ENCODE data around the gene CCR2.

CCR2 gene

DNA sequence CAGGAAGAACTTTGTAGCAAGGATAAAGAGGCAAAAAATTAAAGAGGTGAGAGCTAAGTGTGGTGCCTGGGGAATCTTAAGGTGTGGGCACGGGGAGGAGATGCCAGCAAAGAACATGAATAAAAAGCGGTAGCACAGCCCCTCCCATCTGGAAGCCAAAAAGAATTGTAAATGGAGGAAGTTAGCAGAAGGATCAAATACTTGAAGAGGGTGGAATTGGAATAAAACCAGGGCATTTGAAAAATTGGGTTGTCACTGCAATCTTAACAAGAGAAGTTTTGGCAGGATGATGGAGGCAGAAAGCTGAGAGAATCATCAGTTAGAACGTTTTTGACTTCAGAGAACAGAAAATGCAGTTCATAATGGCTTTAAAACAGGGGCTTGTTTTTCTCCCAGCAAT, 2.4 kb downstream of the CCR2 start:
- ChIA-PET POLR2A (no interaction called here), CTCF (no interaction called here)
- Histone ChIP-seq H3K4me1 (ENCODE audit: control insufficient read depth, insufficient read depth, low read length) (no peaks in the 10 kb centered on the region), H3K27ac (ENCODE audit: extremely low read depth, low read depth, low read length) (no peak overlapping the region), H3K9me3 (ENCODE audit: control insufficient read depth, insufficient read depth, low read depth, low read length) (no peaks in the 10 kb centered on the region), H3K36me3 (ENCODE audit: control insufficient read depth in 2 of 2, insufficient read depth in 1 of 2, low read length in 2 of 2) (no peaks in the 10 kb centered on the region), H3K4me3 (ENCODE audit: low read depth, low read length) (no peak overlapping the region)
- TF ChIP-seq GLI2 (tag by site-specific recombination; IDR thresholded peaks at IDR 0.05; ENCODE audit: borderline replicate concordance, low read depth) (no peak), YY2 (tag by site-specific recombination; IDR thresholded peaks at IDR 0.05) (no peak), ZNF311 (tag by site-specific recombination; IDR thresholded peaks at IDR 0.05; ENCODE audit: borderline replicate concordance) (no peak), ZNF626 (tag by site-specific recombination; IDR thresholded peaks at IDR 0.05) (no peak), ZNF239 (tag by site-specific recombination; IDR thresholded peaks at IDR 0.05) (no peak), YY1 (tag by site-specific recombination; IDR thresholded peaks at IDR 0.05) (no peak), ZNF19 (tag by site-specific recombination; IDR thresholded peaks at IDR 0.05; ENCODE audit: low read depth) (no peak), ZNF560 (tag by site-specific recombination; IDR thresholded peaks at IDR 0.05; ENCODE audit: borderline replicate concordance) (no peak)

DNA sequence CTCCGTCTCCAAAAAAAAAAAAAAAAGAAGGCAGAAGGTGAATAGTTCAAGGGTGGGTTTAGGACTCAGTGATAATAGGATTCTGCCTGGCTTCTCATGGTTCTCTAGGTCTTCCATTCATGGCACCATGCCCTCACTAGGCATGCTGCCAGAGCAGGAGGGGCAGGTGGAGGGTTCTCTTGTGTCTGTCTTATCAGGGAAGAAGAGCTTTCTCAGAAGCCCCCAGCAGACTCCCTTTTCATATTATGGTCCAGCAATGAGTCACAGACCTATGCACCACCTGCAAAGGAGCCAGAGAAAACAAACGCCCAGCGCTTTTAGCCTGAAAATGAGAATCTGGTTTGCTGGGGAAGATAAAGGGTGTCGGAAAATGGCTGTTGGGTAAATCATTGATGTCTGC, 3.0 kb downstream of the CCR2 start:
- Histone ChIP-seq H3K4me3 (ENCODE audit: low read depth, low read length) (no peak overlapping the region), H3K9me3 (ENCODE audit: control insufficient read depth, insufficient read depth, low read depth, low read length) (no peaks in the 10 kb centered on the region), H3K27ac (ENCODE audit: extremely low read depth, low read depth, low read length) (no peak overlapping the region), H3K4me1 (ENCODE audit: control insufficient read depth, insufficient read depth, low read length) (no peaks in the 10 kb centered on the region), H3K36me3 (ENCODE audit: control insufficient read depth in 2 of 2, insufficient read depth in 1 of 2, low read length in 2 of 2) (no peaks in the 10 kb centered on the region)
- ChIA-PET POLR2A (no interaction called here), CTCF (no interaction called here)
- no peak for TF ChIP-seq ZNF664 (tag by site-specific recombination; IDR thresholded peaks at IDR 0.05)
- TF ChIP-seq ZNF473 (tag by site-specific recombination; IDR thresholded peaks at IDR 0.05) = no peak
- peak; percentile 15; the same call in 1 of the 2 replicates for TF ChIP-seq GLIS1 (tag by site-specific recombination; IDR thresholded peaks at IDR 0.05)
- TF ChIP-seq, protein P1, sequence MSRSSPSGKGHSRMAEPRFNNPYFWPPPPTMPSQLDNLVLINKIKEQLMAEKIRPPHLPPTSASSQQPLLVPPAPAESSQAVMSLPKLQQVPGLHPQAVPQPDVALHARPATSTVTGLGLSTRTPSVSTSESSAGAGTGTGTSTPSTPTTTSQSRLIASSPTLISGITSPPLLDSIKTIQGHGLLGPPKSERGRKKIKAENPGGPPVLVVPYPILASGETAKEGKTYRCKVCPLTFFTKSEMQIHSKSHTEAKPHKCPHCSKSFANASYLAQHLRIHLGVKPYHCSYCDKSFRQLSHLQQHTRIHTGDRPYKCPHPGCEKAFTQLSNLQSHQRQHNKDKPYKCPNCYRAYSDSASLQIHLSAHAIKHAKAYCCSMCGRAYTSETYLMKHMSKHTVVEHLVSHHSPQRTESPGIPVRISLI (tag by site-specific recombination; IDR thresholded peaks at IDR 0.05) = no peak
- no peak for TF ChIP-seq ZNF175 (tag by site-specific recombination; IDR thresholded peaks at IDR 0.05)
- TF ChIP-seq, protein P2, sequence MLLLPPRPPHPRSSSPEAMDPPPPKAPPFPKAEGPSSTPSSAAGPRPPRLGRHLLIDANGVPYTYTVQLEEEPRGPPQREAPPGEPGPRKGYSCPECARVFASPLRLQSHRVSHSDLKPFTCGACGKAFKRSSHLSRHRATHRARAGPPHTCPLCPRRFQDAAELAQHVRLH (tag by site-specific recombination; IDR thresholded peaks at IDR 0.05) = no peak
- no peak for TF ChIP-seq ZNF354C (tag by site-specific recombination; IDR thresholded peaks at IDR 0.05; ENCODE audit: borderline replicate concordance, low read depth)
- TF ChIP-seq ZNF596 (tag by site-specific recombination; IDR thresholded peaks at IDR 0.05) = no peak

DNA sequence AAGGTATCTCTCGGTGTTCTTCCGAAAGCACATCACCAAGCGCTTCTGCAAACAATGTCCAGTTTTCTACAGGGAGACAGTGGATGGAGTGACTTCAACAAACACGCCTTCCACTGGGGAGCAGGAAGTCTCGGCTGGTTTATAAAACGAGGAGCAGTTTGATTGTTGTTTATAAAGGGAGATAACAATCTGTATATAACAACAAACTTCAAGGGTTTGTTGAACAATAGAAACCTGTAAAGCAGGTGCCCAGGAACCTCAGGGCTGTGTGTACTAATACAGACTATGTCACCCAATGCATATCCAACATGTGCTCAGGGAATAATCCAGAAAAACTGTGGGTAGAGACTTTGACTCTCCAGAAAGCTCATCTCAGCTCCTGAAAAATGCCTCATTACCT, 4.6 kb downstream of the CCR2 start:
- ChIA-PET CTCF (no interaction called here), POLR2A (no interaction called here)
- Histone ChIP-seq H3K9me3 (ENCODE audit: control insufficient read depth, insufficient read depth, low read depth, low read length) (no peaks in the 10 kb centered on the region), H3K4me3 (ENCODE audit: low read depth, low read length) (no peak overlapping the region), H3K4me1 (ENCODE audit: control insufficient read depth, insufficient read depth, low read length) (no peaks in the 10 kb centered on the region), H3K27ac (ENCODE audit: extremely low read depth, low read depth, low read length) (no peak overlapping the region), H3K36me3 (ENCODE audit: control insufficient read depth in 2 of 2, insufficient read depth in 1 of 2, low read length in 2 of 2) (no peaks in the 10 kb centered on the region)
- TF ChIP-seq TRIM28 (IDR thresholded peaks at IDR 0.05; ENCODE audit: borderline replicate concordance, low read length) (no peak), ZBTB20 (tag by site-specific recombination; IDR thresholded peaks at IDR 0.05) (no peak), REPIN1 (tag by site-specific recombination; IDR thresholded peaks at IDR 0.05; ENCODE audit: low read depth) (no peak), ZNF529 (tag by site-specific recombination; IDR thresholded peaks at IDR 0.05; ENCODE audit: insufficient replicate concordance) (no peak), ZNF114 (tag by site-specific recombination; IDR thresholded peaks at IDR 0.05) (no peak)
- TF ChIP-seq, protein P3, sequence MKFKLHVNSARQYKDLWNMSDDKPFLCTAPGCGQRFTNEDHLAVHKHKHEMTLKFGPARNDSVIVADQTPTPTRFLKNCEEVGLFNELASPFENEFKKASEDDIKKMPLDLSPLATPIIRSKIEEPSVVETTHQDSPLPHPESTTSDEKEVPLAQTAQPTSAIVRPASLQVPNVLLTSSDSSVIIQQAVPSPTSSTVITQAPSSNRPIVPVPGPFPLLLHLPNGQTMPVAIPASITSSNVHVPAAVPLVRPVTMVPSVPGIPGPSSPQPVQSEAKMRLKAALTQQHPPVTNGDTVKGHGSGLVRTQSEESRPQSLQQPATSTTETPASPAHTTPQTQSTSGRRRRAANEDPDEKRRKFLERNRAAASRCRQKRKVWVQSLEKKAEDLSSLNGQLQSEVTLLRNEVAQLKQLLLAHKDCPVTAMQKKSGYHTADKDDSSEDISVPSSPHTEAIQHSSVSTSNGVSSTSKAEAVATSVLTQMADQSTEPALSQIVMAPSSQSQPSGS (tag by site-specific recombination; IDR thresholded peaks at IDR 0.05; ENCODE audit: low read depth) = no peak
- TF ChIP-seq, protein P4, sequence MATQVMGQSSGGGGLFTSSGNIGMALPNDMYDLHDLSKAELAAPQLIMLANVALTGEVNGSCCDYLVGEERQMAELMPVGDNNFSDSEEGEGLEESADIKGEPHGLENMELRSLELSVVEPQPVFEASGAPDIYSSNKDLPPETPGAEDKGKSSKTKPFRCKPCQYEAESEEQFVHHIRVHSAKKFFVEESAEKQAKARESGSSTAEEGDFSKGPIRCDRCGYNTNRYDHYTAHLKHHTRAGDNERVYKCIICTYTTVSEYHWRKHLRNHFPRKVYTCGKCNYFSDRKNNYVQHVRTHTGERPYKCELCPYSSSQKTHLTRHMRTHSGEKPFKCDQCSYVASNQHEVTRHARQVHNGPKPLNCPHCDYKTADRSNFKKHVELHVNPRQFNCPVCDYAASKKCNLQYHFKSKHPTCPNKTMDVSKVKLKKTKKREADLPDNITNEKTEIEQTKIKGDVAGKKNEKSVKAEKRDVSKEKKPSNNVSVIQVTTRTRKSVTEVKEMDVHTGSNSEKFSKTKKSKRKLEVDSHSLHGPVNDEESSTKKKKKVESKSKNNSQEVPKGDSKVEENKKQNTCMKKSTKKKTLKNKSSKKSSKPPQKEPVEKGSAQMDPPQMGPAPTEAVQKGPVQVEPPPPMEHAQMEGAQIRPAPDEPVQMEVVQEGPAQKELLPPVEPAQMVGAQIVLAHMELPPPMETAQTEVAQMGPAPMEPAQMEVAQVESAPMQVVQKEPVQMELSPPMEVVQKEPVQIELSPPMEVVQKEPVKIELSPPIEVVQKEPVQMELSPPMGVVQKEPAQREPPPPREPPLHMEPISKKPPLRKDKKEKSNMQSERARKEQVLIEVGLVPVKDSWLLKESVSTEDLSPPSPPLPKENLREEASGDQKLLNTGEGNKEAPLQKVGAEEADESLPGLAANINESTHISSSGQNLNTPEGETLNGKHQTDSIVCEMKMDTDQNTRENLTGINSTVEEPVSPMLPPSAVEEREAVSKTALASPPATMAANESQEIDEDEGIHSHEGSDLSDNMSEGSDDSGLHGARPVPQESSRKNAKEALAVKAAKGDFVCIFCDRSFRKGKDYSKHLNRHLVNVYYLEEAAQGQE (tag by site-specific recombination; IDR thresholded peaks at IDR 0.05) = no peak

Measured in HEK293 (cell line).